Measurements from ENCODE around the gene ZC3H4.

GRCh38 chr19:47089767-47090350, 23.7 kb downstream of the ZC3H4 start:
- TF ChIP-seq OSR1 (CRISPR knock-in tag; IDR thresholded peaks at IDR 0.05) (no peak), ARNTL (CRISPR knock-in tag; IDR thresholded peaks at IDR 0.05; ENCODE audit: borderline replicate concordance, low read depth) (no peak), GLIS3 (CRISPR knock-in tag; IDR thresholded peaks at IDR 0.05) (no peak), PATZ1 (CRISPR knock-in tag; IDR thresholded peaks at IDR 0.05; ENCODE audit: borderline replicate concordance) (no peak), CREB5 (CRISPR knock-in tag; IDR thresholded peaks at IDR 0.05; ENCODE audit: low read depth) (no peak), CSRNP3 (CRISPR knock-in tag; IDR thresholded peaks at IDR 0.05) (no peak), ZFP3 (CRISPR knock-in tag; IDR thresholded peaks at IDR 0.05) (no peak), ZC3H10 (CRISPR knock-in tag; IDR thresholded peaks at IDR 0.05) (no peak), RARB (CRISPR knock-in tag; IDR thresholded peaks at IDR 0.05) (no peak)
- TF ChIP-seq, protein P1, sequence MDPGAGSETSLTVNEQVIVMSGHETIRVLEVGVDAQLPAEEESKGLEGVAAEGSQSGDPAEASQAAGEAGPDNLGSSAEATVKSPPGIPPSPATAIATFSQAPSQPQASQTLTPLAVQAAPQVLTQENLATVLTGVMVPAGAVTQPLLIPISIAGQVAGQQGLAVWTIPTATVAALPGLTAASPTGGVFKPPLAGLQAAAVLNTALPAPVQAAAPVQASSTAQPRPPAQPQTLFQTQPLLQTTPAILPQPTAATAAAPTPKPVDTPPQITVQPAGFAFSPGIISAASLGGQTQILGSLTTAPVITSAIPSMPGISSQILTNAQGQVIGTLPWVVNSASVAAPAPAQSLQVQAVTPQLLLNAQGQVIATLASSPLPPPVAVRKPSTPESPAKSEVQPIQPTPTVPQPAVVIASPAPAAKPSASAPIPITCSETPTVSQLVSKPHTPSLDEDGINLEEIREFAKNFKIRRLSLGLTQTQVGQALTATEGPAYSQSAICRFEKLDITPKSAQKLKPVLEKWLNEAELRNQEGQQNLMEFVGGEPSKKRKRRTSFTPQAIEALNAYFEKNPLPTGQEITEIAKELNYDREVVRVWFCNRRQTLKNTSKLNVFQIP (CRISPR knock-in tag; IDR thresholded peaks at IDR 0.05; ENCODE audit: borderline replicate concordance, low read depth) = no peak
